ENCODE results near the gene PTPRG. TPM values are rescaled to one million over a fixed set of nuclear protein-coding genes. Genes with fewer than 3 reads are reported as not detected.

The PTPRG gene
- total RNA-seq, 1 donor, result 148 TPM

DNA sequence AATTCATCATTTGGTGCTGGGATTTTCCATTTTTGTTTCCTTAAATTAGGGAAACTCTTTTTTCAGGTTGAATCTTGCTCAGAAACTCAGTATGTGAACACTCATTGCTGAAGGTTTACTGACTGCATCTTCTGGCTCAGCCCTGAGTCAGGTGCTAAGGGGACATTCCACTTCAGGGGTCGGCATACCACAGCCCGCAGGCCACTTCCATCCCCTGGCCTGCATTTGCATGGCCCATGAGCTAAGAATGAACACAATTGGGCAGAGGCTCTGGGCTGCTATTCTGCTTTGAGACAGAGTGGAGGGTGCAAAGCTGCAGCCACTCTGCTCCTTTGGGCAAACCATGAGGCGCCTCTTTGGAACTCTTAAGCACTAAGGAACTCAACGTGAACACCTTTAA is 647.0 kb downstream of the PTPRG start:
- no peak overlapping the region for H3K27ac ChIP-seq (ENCODE audit: low read depth, low read length)
- no peaks in the 10 kb centered on the region for H3K27me3 ChIP-seq (ENCODE audit: insufficient read depth, low read length)
- H3K9me3 ChIP-seq (ENCODE audit: low read depth, low read length), result no peaks in the 10 kb centered on the region
- peaks cover 4% of the 10 kb centered on the region for H3K4me1 ChIP-seq (ENCODE audit: insufficient read depth, low read length)
- H2AFZ ChIP-seq (ENCODE audit: low read length), result no peak overlapping the region
- no peaks in the 10 kb centered on the region for H3K79me2 ChIP-seq (ENCODE audit: insufficient read depth, low read length)
- no peaks in the 10 kb centered on the region for H3K36me3 ChIP-seq (ENCODE audit: insufficient read depth, low read length)
- H4K20me1 ChIP-seq (ENCODE audit: insufficient read depth, low read length), result no peaks in the 10 kb centered on the region
- H3K4me3 ChIP-seq (ENCODE audit: insufficient read depth, low read length), result no peak overlapping the region
- TF ChIP-seq, protein P1, sequence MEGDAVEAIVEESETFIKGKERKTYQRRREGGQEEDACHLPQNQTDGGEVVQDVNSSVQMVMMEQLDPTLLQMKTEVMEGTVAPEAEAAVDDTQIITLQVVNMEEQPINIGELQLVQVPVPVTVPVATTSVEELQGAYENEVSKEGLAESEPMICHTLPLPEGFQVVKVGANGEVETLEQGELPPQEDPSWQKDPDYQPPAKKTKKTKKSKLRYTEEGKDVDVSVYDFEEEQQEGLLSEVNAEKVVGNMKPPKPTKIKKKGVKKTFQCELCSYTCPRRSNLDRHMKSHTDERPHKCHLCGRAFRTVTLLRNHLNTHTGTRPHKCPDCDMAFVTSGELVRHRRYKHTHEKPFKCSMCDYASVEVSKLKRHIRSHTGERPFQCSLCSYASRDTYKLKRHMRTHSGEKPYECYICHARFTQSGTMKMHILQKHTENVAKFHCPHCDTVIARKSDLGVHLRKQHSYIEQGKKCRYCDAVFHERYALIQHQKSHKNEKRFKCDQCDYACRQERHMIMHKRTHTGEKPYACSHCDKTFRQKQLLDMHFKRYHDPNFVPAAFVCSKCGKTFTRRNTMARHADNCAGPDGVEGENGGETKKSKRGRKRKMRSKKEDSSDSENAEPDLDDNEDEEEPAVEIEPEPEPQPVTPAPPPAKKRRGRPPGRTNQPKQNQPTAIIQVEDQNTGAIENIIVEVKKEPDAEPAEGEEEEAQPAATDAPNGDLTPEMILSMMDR (IDR thresholded peaks at IDR 0.05; ENCODE audit: extremely low read depth, low read depth, low read length), result no peak
- DNase-seq (ENCODE audit: insufficient read length, low spot score, missing footprints), result no peak
- no peak overlapping the region for H3K4me2 ChIP-seq (ENCODE audit: insufficient read depth, low read length)

DNA sequence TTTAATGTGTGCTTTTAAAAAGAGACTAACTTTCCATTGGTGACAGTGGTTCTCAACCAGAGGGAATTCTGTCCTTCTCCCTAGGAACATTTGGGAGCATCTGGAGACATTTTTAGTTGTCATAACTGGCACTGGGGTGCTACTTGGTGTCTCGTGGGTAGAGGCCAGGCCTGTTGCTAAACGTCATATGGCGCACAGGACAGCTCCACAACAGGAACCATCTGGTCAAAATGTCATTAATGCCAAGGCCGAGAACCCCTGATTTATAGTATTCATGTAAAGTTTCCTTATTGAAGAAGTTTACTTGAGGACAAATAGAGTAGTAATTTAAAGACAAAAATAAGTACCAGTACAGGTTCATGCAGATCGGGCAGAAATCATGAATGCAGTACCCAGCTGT is 647.7 kb downstream of the PTPRG start:
- Histone ChIP-seq H3K4me2 (ENCODE audit: insufficient read depth, low read length) (no peak overlapping the region), H3K27ac (ENCODE audit: low read depth, low read length) (no peak overlapping the region), H2AFZ (ENCODE audit: low read length) (no peak overlapping the region), H4K20me1 (ENCODE audit: insufficient read depth, low read length) (no peaks in the 10 kb centered on the region), H3K4me3 (ENCODE audit: insufficient read depth, low read length) (no peak overlapping the region), H3K79me2 (ENCODE audit: insufficient read depth, low read length) (no peaks in the 10 kb centered on the region), H3K27me3 (ENCODE audit: insufficient read depth, low read length) (no peaks in the 10 kb centered on the region), H3K4me1 (ENCODE audit: insufficient read depth, low read length) (peaks cover 4% of the 10 kb centered on the region), H3K36me3 (ENCODE audit: insufficient read depth, low read length) (no peaks in the 10 kb centered on the region), H3K9me3 (ENCODE audit: low read depth, low read length) (no peaks in the 10 kb centered on the region)
- DNase-seq (ENCODE audit: insufficient read length, low spot score, missing footprints), result no peak
- TF ChIP-seq, protein P1 (IDR thresholded peaks at IDR 0.05; ENCODE audit: extremely low read depth, low read depth, low read length), result no peak

DNA sequence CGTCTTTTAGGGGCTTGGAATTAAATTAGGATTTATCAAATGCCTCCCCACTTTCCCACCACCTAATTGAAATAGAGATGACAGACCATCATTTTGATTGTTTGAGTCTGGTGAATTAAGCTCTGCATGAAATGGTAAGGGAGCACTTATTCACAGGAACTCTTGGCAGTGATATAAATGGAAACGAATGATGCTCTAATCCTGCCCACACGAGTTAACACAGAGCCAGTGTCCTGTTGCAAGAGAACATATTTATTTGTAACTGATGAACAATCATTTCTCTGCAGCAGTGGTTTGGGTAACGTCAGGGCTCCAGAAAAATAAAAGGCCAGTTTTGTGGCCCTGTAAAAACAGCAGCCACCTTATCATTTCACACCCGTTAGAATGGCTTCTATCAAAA is 648.6 kb downstream of the PTPRG start:
- peaks cover 4% of the 10 kb centered on the region for H3K4me1 ChIP-seq (ENCODE audit: insufficient read depth, low read length)
- no peaks in the 10 kb centered on the region for H4K20me1 ChIP-seq (ENCODE audit: insufficient read depth, low read length)
- TF ChIP-seq, protein P1 (IDR thresholded peaks at IDR 0.05; ENCODE audit: extremely low read depth, low read depth, low read length), result no peak
- H3K27ac ChIP-seq (ENCODE audit: low read depth, low read length), result no peak overlapping the region
- no peak overlapping the region for H3K4me2 ChIP-seq (ENCODE audit: insufficient read depth, low read length)
- H3K36me3 ChIP-seq (ENCODE audit: insufficient read depth, low read length), result no peaks in the 10 kb centered on the region
- H3K4me3 ChIP-seq (ENCODE audit: insufficient read depth, low read length), result no peak overlapping the region
- no peaks in the 10 kb centered on the region for H3K79me2 ChIP-seq (ENCODE audit: insufficient read depth, low read length)
- peak; percentile 23 for DNase-seq (ENCODE audit: insufficient read length, low spot score, missing footprints)
- H3K27me3 ChIP-seq (ENCODE audit: insufficient read depth, low read length), result no peaks in the 10 kb centered on the region
- no peaks in the 10 kb centered on the region for H3K9me3 ChIP-seq (ENCODE audit: low read depth, low read length)
- no peak overlapping the region for H2AFZ ChIP-seq (ENCODE audit: low read length)

DNA sequence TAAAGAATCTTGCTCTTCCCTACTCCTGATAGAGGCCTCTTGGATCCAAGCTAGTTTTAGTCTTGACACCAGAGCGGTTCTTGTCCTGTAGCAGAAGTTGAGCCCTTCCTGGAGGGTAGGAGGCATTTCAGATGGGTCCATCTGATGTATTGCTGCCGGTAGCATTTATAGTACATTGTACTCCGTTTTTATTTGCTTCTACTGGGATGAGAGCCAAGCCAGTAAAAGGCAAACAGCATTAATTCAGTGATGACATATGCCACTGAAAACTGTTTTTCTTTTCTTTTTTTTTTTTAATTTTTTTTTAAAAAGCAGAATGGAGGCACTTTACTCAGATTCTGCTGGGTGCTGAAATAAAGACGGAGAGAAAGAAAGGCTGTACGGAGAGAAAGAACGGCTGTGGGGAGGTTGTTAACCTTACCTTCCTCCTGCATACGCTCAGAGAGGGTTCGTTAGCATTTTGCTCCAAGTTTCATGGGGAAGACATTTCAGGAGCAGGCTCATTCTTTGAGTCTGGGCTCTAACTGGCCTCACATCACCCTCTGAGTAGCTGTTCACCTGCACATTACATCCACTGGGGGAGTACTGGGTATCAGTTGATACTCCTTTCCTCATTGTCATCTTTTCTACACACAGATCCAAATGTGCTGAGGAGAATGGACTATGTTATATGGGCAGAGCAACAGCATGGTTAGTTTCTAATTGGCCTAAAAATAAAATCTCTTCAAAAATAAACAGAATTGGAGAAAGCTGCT is 650.5 kb downstream of the PTPRG start:
- Histone ChIP-seq H3K27me3 (ENCODE audit: insufficient read depth, low read length) (no peaks in the 10 kb centered on the region), H3K36me3 (ENCODE audit: insufficient read depth, low read length) (no peaks in the 10 kb centered on the region), H3K79me2 (ENCODE audit: insufficient read depth, low read length) (no peaks in the 10 kb centered on the region), H4K20me1 (ENCODE audit: insufficient read depth, low read length) (no peaks in the 10 kb centered on the region), H3K9me3 (ENCODE audit: low read depth, low read length) (no peaks in the 10 kb centered on the region), H3K4me2 (ENCODE audit: insufficient read depth, low read length) (no peak overlapping the region), H3K4me3 (ENCODE audit: insufficient read depth, low read length) (no peak overlapping the region), H2AFZ (ENCODE audit: low read length) (no peak overlapping the region), H3K4me1 (ENCODE audit: insufficient read depth, low read length) (peaks cover 4% of the 10 kb centered on the region), H3K27ac (ENCODE audit: low read depth, low read length) (no peak overlapping the region)
- TF ChIP-seq, protein P1 (IDR thresholded peaks at IDR 0.05; ENCODE audit: extremely low read depth, low read depth, low read length), result peak; percentile 35
- no peak for DNase-seq (ENCODE audit: insufficient read length, low spot score, missing footprints)

All from osteoblast (primary cell).